Suprapubic skin (tissue), 4 donors: ENCODE measurements around the gene PHF20.

Experiments
- CTCF ChIP-seq, 2 donors: fragments of 200-600 bp in 1 of 2; fragments of 450-650 bp in 1 of 2; sonication (generic) in 1 of 2; IDR thresholded peaks; one replicate each; pipeline ENCODE4 v1.5.1; 2016 to 2019; ENCODE audit warnings: antibody characterized with exemption in 2 of 2, mild to moderate bottlenecking in 1 of 2, moderate library complexity in 1 of 2
- EP300 ChIP-seq: sonication (generic); formaldehyde crosslinking; IDR thresholded peaks from one replicate; pipeline ENCODE4 v1.6.1; 2017; ENCODE audit warnings: antibody characterized with exemption
- POLR2A ChIP-seq, 2 donors: fragments of 450-650 bp; IDR thresholded peaks; one replicate each; pipeline ENCODE4 v1.6.1; 2017; ENCODE audit warnings: antibody characterized with exemption in 2 of 2, mild to moderate bottlenecking in 2 of 2, moderate library complexity in 2 of 2
- POLR2AphosphoS5 ChIP-seq, 3 donors: sonication (generic); formaldehyde crosslinking; IDR thresholded peaks; one replicate each; pipeline ENCODE4 v1.6.1; 2017; ENCODE audit warnings: antibody characterized with exemption in 3 of 3

- no peak for TF ChIP-seq CTCF (IDR thresholded peaks at IDR 0.05)
- TF ChIP-seq POLR2AphosphoS5 (IDR thresholded peaks at IDR 0.05): no peak
- TF ChIP-seq EP300: no peak
- no peak for TF ChIP-seq POLR2A (IDR thresholded peaks at IDR 0.05)
Observed at GRCh38 chr20:35918021-35918420, 146.2 kb downstream of the PHF20 start.
